WTC11 (cell line): ENCODE data around the gene CALM3. TPM values are rescaled to one million over a fixed set of nuclear protein-coding genes. Genes with fewer than 3 reads are reported as not detected.

Experiments used
- ATAC-seq: fragments of 200-7000 bp; cut with Tn5 transposase; 2 replicates; pipeline ENCODE4 v1.10.0; 2021; ENCODE audit warnings: mild to moderate bottlenecking, moderate library complexity
- CTCF ChIA-PET: fragments of 300-600 bp; sonication (Branson Sonifier 250); formaldehyde crosslinking; loops from one replicate; lab custom pipeline; 2021; ENCODE audit warnings: antibody characterized with exemption; lab: Charles Lee
- POLR2A ChIA-PET: fragments of 350-600 bp; sonication (Branson Sonifier 250); formaldehyde crosslinking; loops from one replicate; lab custom pipeline; 2021; ENCODE audit warnings: antibody characterized with exemption; lab: Charles Lee
- DNase-seq: peaks from one replicate; pipeline ENCODE4 v3.0.0; 2021; ENCODE audit warnings: low spot score
- H3K27ac Mint-ChIP-seq: 2 replicates; pipeline ENCODE4 v1.8.0; 2021; ENCODE audit warnings: mixed read lengths
- H3K27me3 Mint-ChIP-seq: 2 replicates; pipeline ENCODE4 v1.8.0; 2021; ENCODE audit warnings: low read depth, mild to moderate bottlenecking, moderate library complexity, mixed read lengths
- H3K36me3 Mint-ChIP-seq: 2 replicates; pipeline ENCODE4 v1.8.0; 2021; ENCODE audit warnings: mixed read lengths
- H3K4me1 Mint-ChIP-seq: 2 replicates; pipeline ENCODE4 v1.8.0; 2022; ENCODE audit warnings: mixed read lengths
- H3K4me3 Mint-ChIP-seq: 2 replicates; pipeline ENCODE4 v1.8.0; 2021; ENCODE audit warnings: mild to moderate bottlenecking, moderate library complexity, mixed read lengths
- H3K9me3 Mint-ChIP-seq: 2 replicates; pipeline ENCODE4 v1.8.0; 2021; ENCODE audit warnings: mixed read lengths
- ATF1 ChIP-seq: sonication (generic); formaldehyde crosslinking; IDR thresholded peaks from 2 replicates; pipeline ENCODE4 v1.8.1; 2023; ENCODE audit warnings: mild to moderate bottlenecking, moderate library complexity, missing genetic modification reagents
- CDX4 ChIP-seq: fragments of 250-450 bp; sonication (Bioruptor Pico); IDR thresholded peaks from 2 replicates; pipeline ENCODE4 v1.9.0; 2021; ENCODE audit warnings: moderate library complexity, mild to moderate bottlenecking, inconsistent platforms, borderline replicate concordance
- FOXP4 ChIP-seq: sonication (generic); formaldehyde crosslinking; IDR thresholded peaks from 2 replicates; pipeline ENCODE4 v1.8.0; 2022; ENCODE audit warnings: mild to moderate bottlenecking, missing genetic modification reagents
- JAZF1 ChIP-seq: fragments of 250-450 bp; sonication (Bioruptor Pico); IDR thresholded peaks from 2 replicates; pipeline ENCODE4 v1.9.0; 2021; ENCODE audit warnings: moderate library complexity, mild to moderate bottlenecking, inconsistent platforms
- NR1H2 ChIP-seq: sonication (generic); formaldehyde crosslinking; IDR thresholded peaks from 2 replicates; pipeline ENCODE4 v1.9.0; 2021; ENCODE audit warnings: mild to moderate bottlenecking, moderate library complexity, missing genetic modification reagents
- PRDM15 ChIP-seq: sonication (generic); formaldehyde crosslinking; IDR thresholded peaks from 2 replicates; pipeline ENCODE4 v1.8.0; 2022; ENCODE audit warnings: missing genetic modification reagents
- RELA ChIP-seq: sonication (generic); formaldehyde crosslinking; IDR thresholded peaks from 2 replicates; pipeline ENCODE4 v1.8.1; 2022; ENCODE audit warnings: missing genetic modification reagents, mild to moderate bottlenecking, borderline replicate concordance
- STAT6 ChIP-seq: sonication (generic); formaldehyde crosslinking; conservative IDR thresholded peaks from 2 replicates; pipeline ENCODE4 v1.8.1; 2023; ENCODE audit warnings: mild to moderate bottlenecking, low read depth, missing genetic modification reagents, moderate library complexity
- TCF7 ChIP-seq: sonication (generic); formaldehyde crosslinking; IDR thresholded peaks from 2 replicates; pipeline ENCODE4 v1.8.0; 2022; ENCODE audit warnings: mild to moderate bottlenecking, low read depth, missing genetic modification reagents, moderate library complexity
- ZNF317 ChIP-seq: sonication (generic); formaldehyde crosslinking; IDR thresholded peaks from 2 replicates; pipeline ENCODE4 v1.8.1; 2023; ENCODE audit warnings: low read depth, mild to moderate bottlenecking, moderate library complexity, missing genetic modification reagents, borderline replicate concordance
- total RNA-seq: library from RNA; stranded (reverse); gene quantifications from 3 replicates; pipeline ENCODE4 v1.2.3, GENCODE V29; 2021
- TF ChIP-seq, protein P1 (sequence below): fragments of 200-600 bp; IDR thresholded peaks from 2 replicates; pipeline ENCODE4 v1.8.0; 2022; ENCODE audit warnings: antibody characterized with exemption
- TF ChIP-seq, protein P2 (sequence below): sonication (generic); formaldehyde crosslinking; IDR thresholded peaks from 2 replicates; pipeline ENCODE4 v1.8.0; 2022; ENCODE audit warnings: mild to moderate bottlenecking, missing genetic modification reagents
- TF ChIP-seq, protein P3 (sequence below): fragments of 250-450 bp; sonication (Bioruptor Pico); IDR thresholded peaks from 2 replicates; pipeline ENCODE4 v1.9.0; 2021; ENCODE audit warnings: mild to moderate bottlenecking

CALM3 gene
- total RNA-seq, 1 experiment from 2014 or later: 306 TPM

DNA sequence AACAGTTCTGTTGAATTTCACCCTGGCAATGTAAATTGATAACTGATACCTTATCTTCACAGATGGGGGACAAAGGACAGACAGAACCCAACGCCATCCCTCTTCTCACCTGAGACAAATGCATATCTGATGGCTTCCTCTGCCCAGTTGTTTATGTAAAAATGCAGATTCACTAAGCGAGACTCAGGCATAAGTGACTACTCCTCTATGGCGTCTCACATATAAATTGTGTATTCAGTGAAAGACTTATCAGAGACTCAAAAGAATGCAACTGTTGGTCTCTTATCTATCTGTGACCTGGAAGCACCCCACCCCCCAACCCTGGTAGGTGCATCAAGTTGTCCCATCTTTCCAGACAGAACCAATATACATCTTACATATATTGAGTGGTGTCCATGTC is 13.3 kb upstream of the CALM3 start:
- Mint-ChIP-seq H3K4me3 (no peak overlapping the region), H3K4me1 (no peaks in the 10 kb centered on the region), H3K9me3 (peaks cover 12% of the 10 kb centered on the region), H3K27ac (no peak overlapping the region), H3K36me3 (no peaks in the 10 kb centered on the region), H3K27me3 (no peaks in the 10 kb centered on the region; the same call in none of the 2 replicates)
- no peak for ATAC-seq
- DNase-seq: no peak
- ChIA-PET POLR2A (interaction anchor here (0.7 kb wide), 1 partner anchor 13 kb away, joined by 3 read pairs; the partner anchor contains the start of gene CALM3), CTCF (no interaction called here)
- TF ChIP-seq RELA (CRISPR knock-in tag): no peak
- no peak for TF ChIP-seq NR1H2
- no peak for TF ChIP-seq FOXP4
- no peak for TF ChIP-seq ATF1 (CRISPR knock-in tag)
- no peak for TF ChIP-seq JAZF1 (CRISPR knock-in tag)
- TF ChIP-seq CDX4: no peak
- no peak for TF ChIP-seq TCF7 (CRISPR knock-in tag)
- TF ChIP-seq ZNF317 (CRISPR knock-in tag): no peak
- no peak for TF ChIP-seq PRDM15

GRCh38 chr19:46591254-46591653 is 9.9 kb upstream of the CALM3 start:
- Mint-ChIP-seq H3K4me3 (no peak overlapping the region), H3K9me3 (peaks cover 12% of the 10 kb centered on the region), H3K4me1 (no peaks in the 10 kb centered on the region), H3K27ac (no peak overlapping the region)
- DNase-seq: no peak
- CTCF ChIA-PET: no interaction called here
- TF ChIP-seq, protein P1, sequence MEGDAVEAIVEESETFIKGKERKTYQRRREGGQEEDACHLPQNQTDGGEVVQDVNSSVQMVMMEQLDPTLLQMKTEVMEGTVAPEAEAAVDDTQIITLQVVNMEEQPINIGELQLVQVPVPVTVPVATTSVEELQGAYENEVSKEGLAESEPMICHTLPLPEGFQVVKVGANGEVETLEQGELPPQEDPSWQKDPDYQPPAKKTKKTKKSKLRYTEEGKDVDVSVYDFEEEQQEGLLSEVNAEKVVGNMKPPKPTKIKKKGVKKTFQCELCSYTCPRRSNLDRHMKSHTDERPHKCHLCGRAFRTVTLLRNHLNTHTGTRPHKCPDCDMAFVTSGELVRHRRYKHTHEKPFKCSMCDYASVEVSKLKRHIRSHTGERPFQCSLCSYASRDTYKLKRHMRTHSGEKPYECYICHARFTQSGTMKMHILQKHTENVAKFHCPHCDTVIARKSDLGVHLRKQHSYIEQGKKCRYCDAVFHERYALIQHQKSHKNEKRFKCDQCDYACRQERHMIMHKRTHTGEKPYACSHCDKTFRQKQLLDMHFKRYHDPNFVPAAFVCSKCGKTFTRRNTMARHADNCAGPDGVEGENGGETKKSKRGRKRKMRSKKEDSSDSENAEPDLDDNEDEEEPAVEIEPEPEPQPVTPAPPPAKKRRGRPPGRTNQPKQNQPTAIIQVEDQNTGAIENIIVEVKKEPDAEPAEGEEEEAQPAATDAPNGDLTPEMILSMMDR: no peak
- TF ChIP-seq, protein P2, sequence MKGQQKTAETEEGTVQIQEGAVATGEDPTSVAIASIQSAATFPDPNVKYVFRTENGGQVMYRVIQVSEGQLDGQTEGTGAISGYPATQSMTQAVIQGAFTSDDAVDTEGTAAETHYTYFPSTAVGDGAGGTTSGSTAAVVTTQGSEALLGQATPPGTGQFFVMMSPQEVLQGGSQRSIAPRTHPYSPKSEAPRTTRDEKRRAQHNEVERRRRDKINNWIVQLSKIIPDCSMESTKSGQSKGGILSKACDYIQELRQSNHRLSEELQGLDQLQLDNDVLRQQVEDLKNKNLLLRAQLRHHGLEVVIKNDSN (CRISPR knock-in tag): no peak
- TF ChIP-seq, protein P3, sequence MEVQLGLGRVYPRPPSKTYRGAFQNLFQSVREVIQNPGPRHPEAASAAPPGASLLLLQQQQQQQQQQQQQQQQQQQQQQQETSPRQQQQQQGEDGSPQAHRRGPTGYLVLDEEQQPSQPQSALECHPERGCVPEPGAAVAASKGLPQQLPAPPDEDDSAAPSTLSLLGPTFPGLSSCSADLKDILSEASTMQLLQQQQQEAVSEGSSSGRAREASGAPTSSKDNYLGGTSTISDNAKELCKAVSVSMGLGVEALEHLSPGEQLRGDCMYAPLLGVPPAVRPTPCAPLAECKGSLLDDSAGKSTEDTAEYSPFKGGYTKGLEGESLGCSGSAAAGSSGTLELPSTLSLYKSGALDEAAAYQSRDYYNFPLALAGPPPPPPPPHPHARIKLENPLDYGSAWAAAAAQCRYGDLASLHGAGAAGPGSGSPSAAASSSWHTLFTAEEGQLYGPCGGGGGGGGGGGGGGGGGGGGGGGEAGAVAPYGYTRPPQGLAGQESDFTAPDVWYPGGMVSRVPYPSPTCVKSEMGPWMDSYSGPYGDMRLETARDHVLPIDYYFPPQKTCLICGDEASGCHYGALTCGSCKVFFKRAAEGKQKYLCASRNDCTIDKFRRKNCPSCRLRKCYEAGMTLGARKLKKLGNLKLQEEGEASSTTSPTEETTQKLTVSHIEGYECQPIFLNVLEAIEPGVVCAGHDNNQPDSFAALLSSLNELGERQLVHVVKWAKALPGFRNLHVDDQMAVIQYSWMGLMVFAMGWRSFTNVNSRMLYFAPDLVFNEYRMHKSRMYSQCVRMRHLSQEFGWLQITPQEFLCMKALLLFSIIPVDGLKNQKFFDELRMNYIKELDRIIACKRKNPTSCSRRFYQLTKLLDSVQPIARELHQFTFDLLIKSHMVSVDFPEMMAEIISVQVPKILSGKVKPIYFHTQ (CRISPR knock-in tag): no peak
- no peak for TF ChIP-seq STAT6 (CRISPR knock-in tag)
- TF ChIP-seq, all 79 proteins: peak for 0
- POLR2A ChIA-PET: no interaction called here
- no peak for ATAC-seq
- Mint-ChIP-seq H3K36me3 (no peaks in the 10 kb centered on the region), H3K27me3 (no peaks in the 10 kb centered on the region; the same call in 1 of the 2 replicates)
